Neural progenitor cell (in vitro differentiated cells): ENCODE results near the gene RGS1. TPM values are rescaled to one million over a fixed set of nuclear protein-coding genes. Genes with fewer than 3 reads are reported as not detected.
A peak's percentile ranks its signal among the peaks of the same experiment; 100 is the strongest.

ENCODE experiments used
- DNase-seq: peaks from one replicate; pipeline ENCODE4 v3.0.0-alpha.2; 2016; ENCODE audit warnings: low spot score
- H2AFZ ChIP-seq: fragments of 200-600 bp; sonication (generic); replicated peaks from 2 replicates; pipeline ENCODE4 v1.6.1; 2016; ENCODE audit warnings: antibody characterized with exemption
- H3F3A ChIP-seq: fragments of 200-600 bp; sonication (generic); 2 replicates; pipeline ENCODE4 v1.6.1; 2016; ENCODE audit warnings: antibody characterized with exemption, low read depth
- H3K27ac ChIP-seq: fragments of 200-600 bp; sonication (generic); 2 replicates; pipeline ENCODE4 v1.5.1; 2016; ENCODE audit warnings: mild to moderate bottlenecking
- H3K27me3 ChIP-seq: fragments of 200-600 bp; sonication (generic); 2 replicates; pipeline ENCODE4 v1.6.1; 2016; ENCODE audit warnings: mild to moderate bottlenecking, moderate library complexity
- H3K36me3 ChIP-seq: fragments of 200-600 bp; sonication (generic); 2 replicates; pipeline ENCODE4 v1.5.1; 2016
- H3K4me1 ChIP-seq: fragments of 200-600 bp; sonication (generic); 2 replicates; pipeline ENCODE4 v1.6.1; 2016; ENCODE audit warnings: mixed run types
- H3K4me2 ChIP-seq: fragments of 200-600 bp; sonication (generic); 2 replicates; pipeline ENCODE4 v1.6.1; 2016
- H3K4me3 ChIP-seq: fragments of 200-600 bp; sonication (generic); 2 replicates; pipeline ENCODE4 v1.5.1; 2016
- H3K79me2 ChIP-seq: fragments of 200-600 bp; sonication (generic); 2 replicates; pipeline ENCODE4 v1.6.1; 2016; ENCODE audit warnings: low read depth
- H3K9ac ChIP-seq: fragments of 200-600 bp; sonication (generic); 2 replicates; pipeline ENCODE4 v1.6.1; 2016
- H3K9me3 ChIP-seq: fragments of 200-600 bp; sonication (generic); 2 replicates; pipeline ENCODE4 v1.5.1; 2016; ENCODE audit warnings: low read depth
- H4K20me1 ChIP-seq: fragments of 200-600 bp; sonication (generic); 2 replicates; pipeline ENCODE4 v1.6.1; 2016; ENCODE audit warnings: low read depth
- H3K27ac Mint-ChIP-seq: 3 replicates; pipeline ENCODE4 v1.8.0; 2021; ENCODE audit warnings: mixed read lengths
- H3K27me3 Mint-ChIP-seq: 2 replicates; pipeline ENCODE4 v1.8.0; 2022; ENCODE audit warnings: low read depth, mild to moderate bottlenecking, inconsistent platforms, moderate library complexity, mixed read lengths; ENCODE audit not compliant: insufficient read depth
- H3K36me3 Mint-ChIP-seq: 3 replicates; pipeline ENCODE4 v1.8.0; 2021; ENCODE audit warnings: mixed read lengths
- H3K4me1 Mint-ChIP-seq: 3 replicates; pipeline ENCODE4 v1.8.0; 2021; ENCODE audit warnings: mixed read lengths
- H3K4me3 Mint-ChIP-seq: 3 replicates; pipeline ENCODE4 v1.8.0; 2021; ENCODE audit warnings: mild to moderate bottlenecking, moderate library complexity, mixed read lengths
- H3K9me3 Mint-ChIP-seq: 3 replicates; pipeline ENCODE4 v1.8.0; 2020; ENCODE audit warnings: mixed read lengths
- CTCF ChIP-seq: fragments of 200-600 bp; sonication (generic); IDR thresholded peaks from 2 replicates; pipeline ENCODE4 v1.5.1; 2017; ENCODE audit warnings: antibody characterized with exemption, mild to moderate bottlenecking
- EZH2 ChIP-seq: fragments of 200-600 bp; sonication (generic); IDR thresholded peaks from 2 replicates; pipeline ENCODE4 v1.6.1; 2017; ENCODE audit warnings: antibody characterized with exemption, mild to moderate bottlenecking, moderate library complexity
- EZH2phosphoT487 ChIP-seq: fragments of 200-600 bp; sonication (generic); IDR thresholded peaks from 2 replicates; pipeline ENCODE4 v1.6.1; 2017; ENCODE audit warnings: antibody characterized with exemption
- total RNA-seq: library from RNA; depleted of rRNA; stranded (reverse); fragments of >200 nt; gene quantifications from 2 replicates; pipeline ENCODE4 v1.2.3, GENCODE V29; 2015; ENCODE audit warnings: low replicate concordance

The RGS1 gene
- total RNA-seq, 1 donor from 2014 or later: not detected

- Histone ChIP-seq H3K36me3 (no peaks in the 10 kb centered on the region), H3K4me1 (no peaks in the 10 kb centered on the region), H3K9me3 (no peaks in the 10 kb centered on the region), H3K27me3 (no peaks in the 10 kb centered on the region), H2AFZ (no peak overlapping the region), H3K4me2 (no peak overlapping the region), H3K9ac (no peak overlapping the region), H3K4me3 (no peak overlapping the region), H3F3A (no peaks in the 10 kb centered on the region), H4K20me1 (no peaks in the 10 kb centered on the region), H3K27ac (no peak overlapping the region), H3K79me2 (no peaks in the 10 kb centered on the region)
- no peak overlapping the region for H3K27ac Mint-ChIP-seq
- H3K36me3 Mint-ChIP-seq: no peaks in the 10 kb centered on the region
- H3K9me3 Mint-ChIP-seq: no peaks in the 10 kb centered on the region
- TF ChIP-seq CTCF: peak; percentile 46
- no peak for TF ChIP-seq EZH2phosphoT487
- H3K27me3 Mint-ChIP-seq: no peaks in the 10 kb centered on the region
- no peak overlapping the region for H3K4me3 Mint-ChIP-seq
- peaks cover 4% of the 10 kb centered on the region for H3K4me1 Mint-ChIP-seq
- peak; percentile 38 for DNase-seq
These were observed 4.9 kb downstream of the RGS1 start for GRCh38 chr1:192580351-192580962.

GRCh38 chr1:192581131-192581927 lies 5.8 kb downstream of the RGS1 start:
- Histone ChIP-seq H4K20me1 (no peaks in the 10 kb centered on the region), H3F3A (no peaks in the 10 kb centered on the region), H3K36me3 (no peaks in the 10 kb centered on the region), H3K9ac (no peak overlapping the region), H3K9me3 (no peaks in the 10 kb centered on the region), H3K4me2 (no peak overlapping the region), H3K27me3 (no peaks in the 10 kb centered on the region), H2AFZ (no peak overlapping the region), H3K79me2 (no peaks in the 10 kb centered on the region), H3K27ac (no peak overlapping the region), H3K4me3 (no peak overlapping the region), H3K4me1 (no peaks in the 10 kb centered on the region)
- Mint-ChIP-seq H3K4me3 (no peak overlapping the region), H3K27ac (no peak overlapping the region), H3K4me1 (peaks cover 4% of the 10 kb centered on the region), H3K36me3 (no peaks in the 10 kb centered on the region), H3K9me3 (no peaks in the 10 kb centered on the region), H3K27me3 (no peaks in the 10 kb centered on the region)
- no peak for DNase-seq
- TF ChIP-seq EZH2phosphoT487 (no peak), EZH2 (no peak), CTCF (no peak)

GRCh38 chr1:192584866-192585265 lies 9.3 kb downstream of the RGS1 start:
- no peak overlapping the region for H3K4me3 Mint-ChIP-seq
- H3K27me3 Mint-ChIP-seq: no peaks in the 10 kb centered on the region
- H3K4me3 ChIP-seq: no peak overlapping the region
- no peak overlapping the region for H3K4me2 ChIP-seq
- H4K20me1 ChIP-seq: no peaks in the 10 kb centered on the region
- no peaks in the 10 kb centered on the region for H3F3A ChIP-seq
- no peaks in the 10 kb centered on the region for H3K79me2 ChIP-seq
- H3K9me3 ChIP-seq: no peaks in the 10 kb centered on the region
- DNase-seq: peak; percentile 8
- no peaks in the 10 kb centered on the region for H3K27me3 ChIP-seq
- no peaks in the 10 kb centered on the region for H3K4me1 ChIP-seq
- no peak overlapping the region for H3K9ac ChIP-seq
- H2AFZ ChIP-seq: no peak overlapping the region
- H3K36me3 ChIP-seq: no peaks in the 10 kb centered on the region
- no peak overlapping the region for H3K27ac Mint-ChIP-seq
- no peaks in the 10 kb centered on the region for H3K4me1 Mint-ChIP-seq
- no peaks in the 10 kb centered on the region for H3K9me3 Mint-ChIP-seq
- no peak overlapping the region for H3K27ac ChIP-seq
- no peaks in the 10 kb centered on the region for H3K36me3 Mint-ChIP-seq
- TF ChIP-seq EZH2: no peak
- no peak for TF ChIP-seq EZH2phosphoT487
- no peak for TF ChIP-seq CTCF
